NT2/D1 (cell line): ENCODE results near the gene UCHL3.

Experiments used
- SUZ12 ChIP-seq: IDR thresholded peaks from 2 replicates; pipeline ENCODE4 v1.6.1; 2011; ENCODE audit not compliant: insufficient read length, insufficient read depth; ENCODE audit errors: extremely low read depth
- YY1 ChIP-seq: IDR thresholded peaks from 2 replicates; pipeline ENCODE4 v1.6.1; 2011; ENCODE audit not compliant: insufficient read length, insufficient read depth
- ZNF274 ChIP-seq: IDR thresholded peaks from 2 replicates; pipeline ENCODE4 v1.6.1; 2011; ENCODE audit warnings: mild to moderate bottlenecking, low read depth, low read length

DNA sequence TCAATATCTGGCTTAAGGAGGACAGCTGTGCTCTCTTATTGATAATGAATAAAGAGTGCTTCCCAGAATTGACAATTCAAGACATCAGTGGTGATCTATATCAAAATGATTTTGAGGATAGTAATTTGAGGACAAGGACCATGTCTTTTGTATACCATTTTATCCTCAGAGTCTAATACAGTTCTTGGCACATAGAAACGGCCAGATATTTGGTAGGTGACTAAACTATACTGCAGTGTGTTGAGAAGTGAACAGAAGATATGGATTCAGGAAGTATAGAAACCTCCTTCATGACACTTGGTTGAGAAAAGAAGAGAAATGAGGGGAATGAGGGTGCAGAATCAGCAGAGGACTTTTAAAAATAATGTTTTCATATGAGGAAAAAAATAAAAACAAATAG lies 70.4 kb downstream of the UCHL3 start:
- TF ChIP-seq ZNF274 (no peak), YY1 (no peak), SUZ12 (no peak)
